Thyroid gland (tissue), 4 donors: ENCODE results near the gene GZMH.

ENCODE experiments used
- CTCF ChIP-seq, 6 experiments: fragments of 200-600 bp in 3 of 6; fragments of 450-650 bp in 3 of 6; sonication (generic) in 3 of 6; IDR thresholded peaks; one replicate each; pipeline ENCODE4 v1.5.1; 2016 to 2019; ENCODE audit warnings: antibody characterized with exemption in 6 of 6, mild to moderate bottlenecking in 2 of 6, inconsistent platforms in 1 of 6, moderate library complexity in 1 of 6
- POLR2A ChIP-seq, 2 donors: fragments of 450-650 bp; IDR thresholded peaks; one replicate each; pipeline ENCODE4 v1.6.1; 2017; ENCODE audit warnings: antibody characterized with exemption in 2 of 2, mild to moderate bottlenecking in 2 of 2, moderate library complexity in 1 of 2

GRCh38 chr14:24632761-24633160, 23.3 kb upstream of the GZMH start:
- TF ChIP-seq CTCF (IDR thresholded peaks at IDR 0.05): no peak
- no peak for TF ChIP-seq POLR2A (IDR thresholded peaks at IDR 0.05)
